Adrenal gland (tissue), 5 donors: ENCODE data around the gene COL10A1.

Experiments used
- CTCF ChIP-seq, 6 experiments: fragments of 450-650 bp in 4 of 6; fragments of 200-600 bp in 2 of 6; sonication (generic) in 1 of 6; IDR thresholded peaks; 1 replicate in 5 of 6; 2 replicates in 1 of 6; pipeline versions ENCODE4 v1.5.1 to v1.8.0; 2016 to 2021; ENCODE audit warnings: antibody characterized with exemption in 6 of 6, mild to moderate bottlenecking in 2 of 6, moderate library complexity in 1 of 6
- POLR2A ChIP-seq, 2 donors: fragments of 450-650 bp; IDR thresholded peaks; one replicate each; pipeline ENCODE4 v1.6.1; 2017; ENCODE audit warnings: antibody characterized with exemption in 2 of 2, mild to moderate bottlenecking in 2 of 2, moderate library complexity in 1 of 2
- donor health status: DM: no; HTN: no; CAD: no.

DNA sequence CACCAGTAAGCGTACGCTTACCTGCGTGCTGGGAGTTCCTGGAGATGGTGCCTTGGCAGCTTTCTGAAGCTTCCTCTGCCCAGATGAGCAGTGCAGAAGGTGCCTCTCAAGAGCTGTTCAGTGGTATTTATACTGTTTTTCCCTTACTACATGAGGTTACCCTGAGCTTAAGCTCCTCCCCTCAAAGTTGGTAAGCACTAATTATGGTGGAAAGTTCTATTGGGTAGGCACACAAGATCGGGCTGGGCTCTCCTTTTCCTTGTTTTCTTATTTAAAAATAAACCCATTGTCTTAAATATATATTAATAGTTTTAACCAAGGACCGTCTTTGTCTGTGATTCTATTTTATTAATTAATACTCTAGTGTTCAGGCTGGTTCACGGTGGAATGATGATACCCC lies at the start of gene COL10A1:
- TF ChIP-seq CTCF (IDR thresholded peaks at IDR 0.05) (no peak), POLR2A (IDR thresholded peaks at IDR 0.05) (no peak)
